Stimulated activated CD4-positive, alpha-beta T cell treated with anti-CD3 and anti-CD28 coated beads, Interleukin-4, amount 100 ng/mL, for 4 hours (primary cell): ENCODE measurements around the gene OR2G6.

Experiments used
- DNase-seq, 2 experiments: peaks; one replicate each; pipeline ENCODE4 v3.0.0-alpha.2; 2020

Gene OR2G6

GRCh38 chr1:248576260-248576980, 68.5 kb downstream of the OR2G6 start:
- no peak for DNase-seq
